A549 (cell line): ENCODE results near the gene DIS3L2.
A peak's percentile ranks its signal among the peaks of the same experiment; 100 is the strongest.

Experiments used
- CHD4 ChIP-seq: fragments of 200-600 bp; sonication (generic); IDR thresholded peaks from 2 replicates; pipeline ENCODE4 v1.6.1; 2016; ENCODE audit warnings: antibody characterized with exemption, mild to moderate bottlenecking, borderline replicate concordance
- EP300 ChIP-seq, 2 experiments: fragments of >200 bp; sonication (Bioruptor Twin); formaldehyde crosslinking; IDR thresholded peaks; 2 replicates in 1 of 2; 3 replicates in 1 of 2; pipeline ENCODE4 v1.6.1; 2016 to 2017
- ESRRA ChIP-seq: fragments of 150-350 bp; IDR thresholded peaks from 2 replicates; pipeline ENCODE4 v1.6.1; 2014; ENCODE audit warnings: mild to moderate bottlenecking, low read length, borderline replicate concordance
- JUN ChIP-seq, 2 experiments: fragments of >200 bp; sonication (Bioruptor Twin); formaldehyde crosslinking; IDR thresholded peaks; 2 replicates in 1 of 2; 3 replicates in 1 of 2; pipeline ENCODE4 v1.6.1; 2016 to 2017
- MAFK ChIP-seq: fragments of 450-650 bp; IDR thresholded peaks from 2 replicates; pipeline ENCODE4 v1.6.1; 2014; ENCODE audit not compliant: partially characterized antibody
- MAZ ChIP-seq: fragments of 150-350 bp; IDR thresholded peaks from 2 replicates; pipeline ENCODE4 v1.6.1; 2014; ENCODE audit warnings: antibody characterized with exemption, low read depth, low read length, borderline replicate concordance
- POLR2AphosphoS2 ChIP-seq: conservative IDR thresholded peaks from 2 replicates; pipeline ENCODE4 v1.6.1; 2012; ENCODE audit warnings: low read length, improper control_type of control experiment, inconsistent platforms
- SREBF2 ChIP-seq: fragments of 450-650 bp; IDR thresholded peaks from 2 replicates; pipeline ENCODE4 v1.6.1; 2014; ENCODE audit warnings: mild to moderate bottlenecking, moderate library complexity
- TF ChIP-seq, protein P1 (sequence below): fragments of >200 bp; sonication (Bioruptor Twin); formaldehyde crosslinking; IDR thresholded peaks from 3 replicates; pipeline ENCODE4 v1.5.1; 2016
- TF ChIP-seq, protein P2 (sequence below): IDR thresholded peaks from 2 replicates; pipeline ENCODE4 v1.6.1; 2012

DNA sequence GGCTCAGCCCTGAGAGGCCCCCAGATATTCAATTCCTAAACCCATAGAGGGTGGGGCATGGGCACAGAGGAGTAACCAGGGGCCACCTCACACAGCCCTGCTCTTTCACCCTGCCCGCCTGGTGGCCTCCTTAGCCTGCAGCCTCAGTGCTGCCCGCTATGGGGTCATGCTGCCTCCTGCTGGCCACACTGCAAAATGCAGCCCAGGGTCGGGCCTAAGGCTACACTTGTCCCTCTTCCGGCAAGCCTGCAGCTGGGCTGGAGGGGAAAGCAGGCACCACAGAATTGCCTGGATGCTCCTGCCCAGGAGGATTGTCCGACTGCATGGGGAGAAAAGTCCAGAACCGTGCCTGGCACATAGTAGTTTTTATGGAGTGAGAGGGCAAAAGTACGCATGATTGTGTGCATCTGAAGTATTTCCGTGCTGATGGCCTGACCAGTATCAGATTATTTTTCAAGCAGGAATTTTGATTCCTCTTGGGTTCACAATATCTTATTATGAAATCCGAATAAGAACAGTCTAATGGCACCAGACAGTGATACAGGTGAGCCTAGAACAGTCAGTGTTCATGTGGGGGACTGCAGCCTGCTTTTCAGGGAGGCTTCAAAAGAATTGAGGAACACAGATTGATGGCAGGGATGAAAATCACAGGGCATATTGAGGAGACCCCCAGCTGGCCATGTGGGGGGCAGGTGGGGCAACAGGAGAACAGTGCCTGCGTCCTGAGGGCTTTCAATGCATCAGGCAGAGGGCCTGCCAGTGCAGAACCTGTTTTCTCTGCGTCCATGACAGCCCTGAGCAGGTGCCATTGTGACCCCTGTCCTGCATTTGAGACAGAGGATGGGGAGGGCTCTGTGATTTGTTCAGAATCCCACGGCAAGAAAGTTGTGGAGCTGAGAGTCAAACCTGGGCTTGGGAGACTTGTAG, 365.9 kb downstream of the DIS3L2 start:
- TF ChIP-seq POLR2AphosphoS2 = no peak
- TF ChIP-seq SREBF2 = no peak
- TF ChIP-seq CHD4 = no peak
- no peak for TF ChIP-seq EP300 (IDR thresholded peaks at IDR 0.05)
- TF ChIP-seq, protein P1, sequence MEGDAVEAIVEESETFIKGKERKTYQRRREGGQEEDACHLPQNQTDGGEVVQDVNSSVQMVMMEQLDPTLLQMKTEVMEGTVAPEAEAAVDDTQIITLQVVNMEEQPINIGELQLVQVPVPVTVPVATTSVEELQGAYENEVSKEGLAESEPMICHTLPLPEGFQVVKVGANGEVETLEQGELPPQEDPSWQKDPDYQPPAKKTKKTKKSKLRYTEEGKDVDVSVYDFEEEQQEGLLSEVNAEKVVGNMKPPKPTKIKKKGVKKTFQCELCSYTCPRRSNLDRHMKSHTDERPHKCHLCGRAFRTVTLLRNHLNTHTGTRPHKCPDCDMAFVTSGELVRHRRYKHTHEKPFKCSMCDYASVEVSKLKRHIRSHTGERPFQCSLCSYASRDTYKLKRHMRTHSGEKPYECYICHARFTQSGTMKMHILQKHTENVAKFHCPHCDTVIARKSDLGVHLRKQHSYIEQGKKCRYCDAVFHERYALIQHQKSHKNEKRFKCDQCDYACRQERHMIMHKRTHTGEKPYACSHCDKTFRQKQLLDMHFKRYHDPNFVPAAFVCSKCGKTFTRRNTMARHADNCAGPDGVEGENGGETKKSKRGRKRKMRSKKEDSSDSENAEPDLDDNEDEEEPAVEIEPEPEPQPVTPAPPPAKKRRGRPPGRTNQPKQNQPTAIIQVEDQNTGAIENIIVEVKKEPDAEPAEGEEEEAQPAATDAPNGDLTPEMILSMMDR = peak; percentile 72
- TF ChIP-seq MAZ = no peak
- no peak for TF ChIP-seq JUN (IDR thresholded peaks at IDR 0.05)
- TF ChIP-seq MAFK = no peak
- TF ChIP-seq, protein P2, sequence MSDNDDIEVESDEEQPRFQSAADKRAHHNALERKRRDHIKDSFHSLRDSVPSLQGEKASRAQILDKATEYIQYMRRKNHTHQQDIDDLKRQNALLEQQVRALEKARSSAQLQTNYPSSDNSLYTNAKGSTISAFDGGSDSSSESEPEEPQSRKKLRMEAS = no peak
- TF ChIP-seq ESRRA = no peak
